MM.1S (cell line): ENCODE data around the gene NRAP.

Experiments
- EZH2 ChIP-seq: fragments of 300-600 bp; sonication (generic); optimal IDR thresholded peaks from 2 replicates; pipeline ENCODE3; 2017; ENCODE audit warnings: low read depth, mild to moderate bottlenecking, antibody characterized with exemption, low read length, mixed read lengths
- EZH2phosphoT487 ChIP-seq: fragments of 300-600 bp; sonication (generic); IDR thresholded peaks from 2 replicates; pipeline ENCODE4 v1.6.1; 2018; ENCODE audit warnings: antibody characterized with exemption, low read length
- TF ChIP-seq, protein P1 (sequence below): fragments of 300-600 bp; sonication (generic); IDR thresholded peaks from 2 replicates; pipeline ENCODE4 v1.5.1; 2016; ENCODE audit warnings: antibody characterized with exemption, low read length, mixed read lengths

DNA sequence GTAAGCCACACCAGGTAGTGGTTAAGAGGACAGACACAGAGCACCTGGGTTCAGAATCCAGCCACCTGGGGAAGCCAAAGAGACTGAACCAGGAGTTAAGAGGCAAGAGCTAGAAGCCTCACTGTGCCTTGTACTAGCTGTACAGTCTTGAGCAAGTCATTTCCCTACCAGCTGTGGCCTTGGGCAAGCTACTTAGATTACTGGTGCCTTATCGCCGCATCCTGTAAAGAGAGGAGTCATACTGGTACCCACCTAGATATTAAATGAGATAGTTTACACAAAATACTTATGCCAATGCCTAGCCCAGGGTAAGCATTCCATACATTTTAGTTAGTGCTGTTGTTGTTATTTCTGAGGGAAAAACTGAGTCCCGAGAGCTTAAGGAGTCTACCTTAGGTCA, 63.3 kb downstream of the NRAP start:
- TF ChIP-seq, protein P1, sequence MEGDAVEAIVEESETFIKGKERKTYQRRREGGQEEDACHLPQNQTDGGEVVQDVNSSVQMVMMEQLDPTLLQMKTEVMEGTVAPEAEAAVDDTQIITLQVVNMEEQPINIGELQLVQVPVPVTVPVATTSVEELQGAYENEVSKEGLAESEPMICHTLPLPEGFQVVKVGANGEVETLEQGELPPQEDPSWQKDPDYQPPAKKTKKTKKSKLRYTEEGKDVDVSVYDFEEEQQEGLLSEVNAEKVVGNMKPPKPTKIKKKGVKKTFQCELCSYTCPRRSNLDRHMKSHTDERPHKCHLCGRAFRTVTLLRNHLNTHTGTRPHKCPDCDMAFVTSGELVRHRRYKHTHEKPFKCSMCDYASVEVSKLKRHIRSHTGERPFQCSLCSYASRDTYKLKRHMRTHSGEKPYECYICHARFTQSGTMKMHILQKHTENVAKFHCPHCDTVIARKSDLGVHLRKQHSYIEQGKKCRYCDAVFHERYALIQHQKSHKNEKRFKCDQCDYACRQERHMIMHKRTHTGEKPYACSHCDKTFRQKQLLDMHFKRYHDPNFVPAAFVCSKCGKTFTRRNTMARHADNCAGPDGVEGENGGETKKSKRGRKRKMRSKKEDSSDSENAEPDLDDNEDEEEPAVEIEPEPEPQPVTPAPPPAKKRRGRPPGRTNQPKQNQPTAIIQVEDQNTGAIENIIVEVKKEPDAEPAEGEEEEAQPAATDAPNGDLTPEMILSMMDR = no peak
- TF ChIP-seq EZH2 (no peak), EZH2phosphoT487 (no peak)
